ENCODE results near the gene TNFRSF1B. TPM values are rescaled to one million over a fixed set of nuclear protein-coding genes. Genes with fewer than 3 reads are reported as not detected.

Gene TNFRSF1B
- total and polyA plus RNA-seq, 9 of the 15 experiments (the other 6 are each of a cell fraction or from before 2014, with no cell fraction given): 8.8 to 91.3 (median 36.0) TPM

- 0 out of 6 replicates have a peak, but pooled peaks of 1 of the 3 experiments have one; percentile 28 for TF ChIP-seq ZBTB11 (CRISPR knock-in tag; IDR thresholded peaks at IDR 0.05)
- no peak for TF ChIP-seq CUX1 (CRISPR knock-in tag; IDR thresholded peaks at IDR 0.05)
- TF ChIP-seq SMAD4 (CRISPR knock-in tag; conservative IDR thresholded peaks at IDR 0.05): no peak; the same call in 1 of the 2 replicates
- TF ChIP-seq NFIC (IDR thresholded peaks at IDR 0.05): peak; percentile 75
- no peak for TF ChIP-seq NCOA4 (IDR thresholded peaks at IDR 0.05; ENCODE audit: partially characterized antibody)
- no peak for TF ChIP-seq SAFB (IDR thresholded peaks at IDR 0.05; ENCODE audit: borderline replicate concordance, low read depth, low read length)
- no peak for TF ChIP-seq ATF3 (IDR thresholded peaks at IDR 0.05)
- TF ChIP-seq ATF3 (CRISPR knock-in tag; conservative IDR thresholded peaks at IDR 0.05): 0 out of 2 replicates have a peak, but pooled peaks have one; percentile 19
- TF ChIP-seq MLX (CRISPR knock-in tag; conservative IDR thresholded peaks at IDR 0.05): no peak
- peak; percentile 27 for TF ChIP-seq BRD9 (IDR thresholded peaks at IDR 0.05; ENCODE audit: low read depth, partially characterized antibody)
- TF ChIP-seq TRIM25 (IDR thresholded peaks at IDR 0.05; ENCODE audit: borderline replicate concordance): no peak
- peak; percentile 18; the same call in 1 of the 2 replicates for TF ChIP-seq TSC22D4 (tag; IDR thresholded peaks at IDR 0.05)
- no peak for TF ChIP-seq PHF8 (IDR thresholded peaks at IDR 0.05; ENCODE audit: borderline replicate concordance, low read length)
Observed at GRCh38 chr1:12124693-12125421, 41.9 kb upstream of the TNFRSF1B start (continued).
